Endometrial microvascular endothelial cells (primary cell): Measurements from ENCODE around the gene USP15. TPM values are rescaled to one million over a fixed set of nuclear protein-coding genes. Genes with fewer than 3 reads are reported as not detected.

Experiments
- in situ Hi-C: cut with HindIII; loops from 2 replicates; pipeline ENCODE4 v1.10.0; 2017; ENCODE audit warnings: low sequenced_read_pairs, low pct_unique_long_range_greater_than_20kb; ENCODE audit errors: inconsistent ontology term
- total RNA-seq: library from RNA; depleted of rRNA; stranded (reverse); fragments of >200 nt; gene quantifications from one replicate; pipeline ENCODE4 v1.2.3, GENCODE V29; 2015; ENCODE audit errors: inconsistent ontology term

Gene USP15
- total RNA-seq, 1 donor from 2014 or later = 35.3 TPM

- in situ Hi-C loops = no loop called here
Measured at GRCh38 chr12:62272936-62273552, 12.8 kb downstream of the USP15 start.

GRCh38 chr12:62273724-62274380 lies 13.6 kb downstream of the USP15 start:
- in situ Hi-C loops = no loop called here

- in situ Hi-C loops = no loop called here
Measured at GRCh38 chr12:62278022-62278421, 17.8 kb downstream of the USP15 start.

GRCh38 chr12:62279058-62279457 lies 18.9 kb downstream of the USP15 start:
- in situ Hi-C loops = no loop called here

- in situ Hi-C loops = no loop called here
Measured at GRCh38 chr12:62279961-62280360, 19.8 kb downstream of the USP15 start.

GRCh38 chr12:62282057-62282774 lies 22.0 kb downstream of the USP15 start:
- in situ Hi-C loops = no loop called here

- in situ Hi-C loops = no loop called here
Measured at GRCh38 chr12:62284749-62285148, 24.5 kb downstream of the USP15 start.

GRCh38 chr12:62285284-62285683 lies 25.1 kb downstream of the USP15 start:
- in situ Hi-C loops = no loop called here

- in situ Hi-C loops = no loop called here
Measured at GRCh38 chr12:62288328-62288727, 28.1 kb downstream of the USP15 start.

GRCh38 chr12:62290846-62291245 lies 30.6 kb downstream of the USP15 start:
- in situ Hi-C loops = no loop called here

GRCh38 chr12:62291864-62292760 lies 31.9 kb downstream of the USP15 start:
- in situ Hi-C loops = no loop called here

GRCh38 chr12:62292761-62293344 lies 32.6 kb downstream of the USP15 start:
- in situ Hi-C loops = no loop called here

- in situ Hi-C loops = no loop called here
Measured at GRCh38 chr12:62294378-62294777, 34.2 kb downstream of the USP15 start.

- in situ Hi-C loops = no loop called here
Measured at GRCh38 chr12:62296001-62296400, 35.8 kb downstream of the USP15 start.

GRCh38 chr12:62297321-62297720 lies 37.1 kb downstream of the USP15 start:
- in situ Hi-C loops = no loop called here

- in situ Hi-C loops = no loop called here
Measured at GRCh38 chr12:62299617-62300016, 39.4 kb downstream of the USP15 start.

- in situ Hi-C loops = no loop called here
Measured at GRCh38 chr12:62301080-62301798, 41.0 kb downstream of the USP15 start.

GRCh38 chr12:62301799-62302133 lies 41.6 kb downstream of the USP15 start:
- in situ Hi-C loops = no loop called here
